Ishikawa (cell line): ENCODE measurements around the gene AATK.

Source experiments
- REST ChIP-seq: IDR thresholded peaks from 2 replicates; pipeline ENCODE4 v1.6.1; 2012; ENCODE audit warnings: low read depth, mild to moderate bottlenecking
- USF1 ChIP-seq: IDR thresholded peaks from 2 replicates; pipeline ENCODE4 v1.6.1; 2012

GRCh38 chr17:81200695-81201580 lies 34.9 kb upstream of the AATK start:
- TF ChIP-seq REST (no peak), USF1 (no peak)
